ENCODE measurements around the gene ADAP1.
"Not testable (repeated sequence)": the region's sequence is repeated elsewhere in the genome, so short reads cannot be mapped to it uniquely, and the experiment has no call there.

Gene ADAP1

GRCh38 chr7:909358-910329 is 44.8 kb downstream of the ADAP1 start:
- TF ChIP-seq CTCF (conservative IDR thresholded peaks at IDR 0.05), result no peak
- no peak overlapping the region for H3K27ac ChIP-seq

- not testable (repeated sequence) for H3K27ac ChIP-seq
- TF ChIP-seq CTCF (conservative IDR thresholded peaks at IDR 0.05), result peak; percentile 83
Observed at GRCh38 chr7:908591-909357, 45.7 kb downstream of the ADAP1 start.

GRCh38 chr7:908159-908581 is 46.3 kb downstream of the ADAP1 start:
- TF ChIP-seq CTCF (conservative IDR thresholded peaks at IDR 0.05), result no peak

GRCh38 chr7:907158-907980 is 47.1 kb downstream of the ADAP1 start:
- no peak for TF ChIP-seq CTCF (conservative IDR thresholded peaks at IDR 0.05)
- H3K27ac ChIP-seq, result no peak overlapping the region

More at GRCh38 chr7:908159-908581, 46.3 kb downstream of the ADAP1 start:
- H3K27ac ChIP-seq, result no peak overlapping the region

GRCh38 chr7:906776-907157 is 47.7 kb downstream of the ADAP1 start:
- H3K27ac ChIP-seq, result no peak overlapping the region

GRCh38 chr7:904847-905246 is 49.6 kb downstream of the ADAP1 start:
- no peak for TF ChIP-seq CTCF (conservative IDR thresholded peaks at IDR 0.05)
- no peak overlapping the region for H3K27ac ChIP-seq

More at GRCh38 chr7:906776-907157, 47.7 kb downstream of the ADAP1 start:
- no peak for TF ChIP-seq CTCF (conservative IDR thresholded peaks at IDR 0.05)

Measured in VCaP (cell line).